ENCODE results near the gene RXRA.

RXRA gene

DNA sequence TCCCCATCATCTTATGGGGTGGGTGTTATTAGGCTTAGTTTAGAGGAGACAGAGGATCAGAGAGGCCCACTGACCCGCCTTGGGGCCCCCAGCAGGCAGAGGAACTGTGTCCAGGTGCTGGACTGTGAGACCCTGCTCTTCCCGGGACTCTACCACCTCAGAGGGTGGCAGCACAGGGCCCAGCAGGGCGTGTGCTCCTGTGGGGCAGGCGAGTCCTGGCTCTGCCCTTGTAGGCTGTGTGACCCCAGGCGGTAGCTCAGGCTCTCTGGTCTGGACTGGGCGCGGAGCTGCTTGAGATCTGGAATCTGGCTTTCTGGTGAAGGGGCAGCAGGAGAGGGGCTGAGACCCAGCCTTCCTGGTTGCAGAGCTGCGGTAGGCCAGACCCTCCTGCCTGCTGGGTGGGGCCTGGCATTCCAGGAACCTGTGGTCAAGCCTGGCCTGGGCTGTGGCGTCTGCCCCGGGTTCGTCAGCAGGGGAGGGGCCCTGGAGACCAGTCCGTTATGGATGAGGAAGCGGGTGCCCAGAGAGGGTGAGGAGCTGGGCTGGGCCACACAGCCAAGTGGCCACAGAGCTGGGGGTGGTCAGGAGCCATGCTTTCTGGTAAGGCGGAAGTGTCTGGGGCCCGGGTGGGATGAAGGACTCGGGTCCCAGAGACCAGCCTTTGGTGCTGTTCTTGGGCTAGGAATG lies 46.5 kb downstream of the RXRA start:
- H3K27ac ChIP-seq: no peak overlapping the region
- no peak for TF ChIP-seq CTCF (IDR thresholded peaks at IDR 0.05)
- TF ChIP-seq ZFX (IDR thresholded peaks at IDR 0.05; ENCODE audit: borderline replicate concordance): no peak

GRCh38 chr9:134373269-134373668 lies 47.0 kb downstream of the RXRA start:
- TF ChIP-seq CTCF (IDR thresholded peaks at IDR 0.05): no peak
- no peak for TF ChIP-seq ZFX (IDR thresholded peaks at IDR 0.05; ENCODE audit: borderline replicate concordance)
- no peak overlapping the region for H3K27ac ChIP-seq

DNA sequence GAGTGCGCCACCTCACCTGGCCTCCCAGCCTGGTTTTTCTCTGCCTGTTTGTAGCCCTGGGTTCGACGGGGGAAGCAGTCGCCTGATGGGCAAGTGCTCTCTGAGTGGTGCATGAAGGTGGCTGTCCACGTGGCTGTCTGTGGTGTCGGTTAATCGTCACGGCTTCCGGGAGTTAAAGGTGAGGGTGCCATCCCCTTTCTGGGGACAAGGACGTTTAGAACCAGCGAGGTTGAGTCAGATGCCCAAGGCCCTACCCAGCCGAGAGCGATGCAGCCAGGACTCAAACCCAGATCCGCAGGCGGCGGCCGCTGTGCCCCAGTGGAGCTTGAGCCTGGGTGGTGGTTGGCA lies 47.7 kb downstream of the RXRA start:
- TF ChIP-seq CTCF (IDR thresholded peaks at IDR 0.05) (no peak), ZFX (IDR thresholded peaks at IDR 0.05; ENCODE audit: borderline replicate concordance) (no peak)
- H3K27ac ChIP-seq: no peak overlapping the region

DNA sequence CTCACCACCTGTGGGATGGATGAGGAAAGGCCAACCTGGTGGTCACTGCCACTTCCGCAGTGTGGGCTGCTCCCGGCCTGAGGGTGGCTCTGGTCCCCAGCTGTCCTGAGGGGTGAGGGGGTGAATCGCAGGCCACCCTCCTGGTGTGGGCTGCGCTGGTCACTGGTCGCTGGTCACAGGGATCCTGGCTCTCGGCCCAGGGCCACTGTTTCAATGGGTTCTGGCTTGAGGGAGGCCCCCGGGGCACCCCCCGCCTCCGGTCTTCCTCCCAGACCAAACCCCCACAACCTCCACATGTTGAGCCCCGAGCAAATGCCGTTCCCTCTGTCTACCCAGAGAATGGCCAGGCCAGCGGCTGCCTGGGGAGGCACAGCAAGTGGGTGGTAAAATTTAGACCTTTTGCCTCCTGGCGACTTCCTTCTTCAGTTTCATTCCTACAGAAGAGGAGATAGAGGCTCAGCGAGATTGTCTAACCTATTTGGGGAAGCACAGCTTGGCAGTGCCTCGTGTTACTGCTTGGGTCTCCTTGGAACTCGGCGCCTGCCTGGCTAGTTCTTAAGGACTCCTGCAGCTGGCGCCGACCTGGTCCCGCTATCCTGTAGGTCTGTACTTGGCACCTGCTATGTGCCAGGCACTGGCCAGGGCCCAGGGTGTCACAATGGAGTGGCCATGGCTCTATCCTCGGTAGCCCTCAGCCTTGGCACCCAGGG lies 48.2 kb downstream of the RXRA start:
- TF ChIP-seq CTCF (IDR thresholded peaks at IDR 0.05) (no peak), ZFX (IDR thresholded peaks at IDR 0.05; ENCODE audit: borderline replicate concordance) (no peak)
- H3K27ac ChIP-seq: no peak overlapping the region

DNA sequence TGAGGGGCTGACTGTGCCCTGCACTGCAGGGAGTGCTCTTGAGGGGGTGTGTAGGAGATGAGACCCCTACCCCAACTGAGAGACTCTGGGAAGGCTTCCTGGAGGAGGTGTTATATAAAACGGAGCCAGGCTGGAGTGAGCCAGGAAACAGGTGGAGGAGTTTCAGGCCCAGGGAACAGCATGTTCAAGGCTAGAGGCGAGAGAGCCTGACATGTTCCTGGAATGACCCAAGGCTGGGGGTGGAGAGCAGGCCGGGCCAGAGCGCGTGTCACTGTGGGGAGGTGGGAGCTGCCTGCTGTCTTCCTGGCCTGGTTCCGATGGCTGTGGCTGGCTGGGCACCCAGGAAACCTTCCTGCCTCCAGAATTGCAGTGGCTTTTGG lies 48.7 kb downstream of the RXRA start:
- no peak overlapping the region for H3K27ac ChIP-seq
- TF ChIP-seq CTCF (IDR thresholded peaks at IDR 0.05): no peak
- TF ChIP-seq ZFX (IDR thresholded peaks at IDR 0.05; ENCODE audit: borderline replicate concordance): no peak

GRCh38 chr9:134375430-134376385 lies 49.5 kb downstream of the RXRA start:
- no peak overlapping the region for H3K27ac ChIP-seq
- TF ChIP-seq ZFX (IDR thresholded peaks at IDR 0.05; ENCODE audit: borderline replicate concordance) (no peak), CTCF (IDR thresholded peaks at IDR 0.05) (no peak)

Data from 22Rv1 (cell line).